HG03060 (cell line): Measurements from ENCODE around the gene CREB1.
"Not testable (repeated sequence)": the region's sequence is repeated elsewhere in the genome, so short reads cannot be mapped to it uniquely, and the experiment has no call there.

ENCODE experiments used
- ATAC-seq: cut with Tn5 transposase; IDR thresholded peaks from one replicate; pipeline ENCODE4 v1.9.1; 2021; ENCODE audit warnings: low read depth, moderate number of reproducible peaks; ENCODE audit not compliant: unreplicated experiment

The CREB1 gene

DNA sequence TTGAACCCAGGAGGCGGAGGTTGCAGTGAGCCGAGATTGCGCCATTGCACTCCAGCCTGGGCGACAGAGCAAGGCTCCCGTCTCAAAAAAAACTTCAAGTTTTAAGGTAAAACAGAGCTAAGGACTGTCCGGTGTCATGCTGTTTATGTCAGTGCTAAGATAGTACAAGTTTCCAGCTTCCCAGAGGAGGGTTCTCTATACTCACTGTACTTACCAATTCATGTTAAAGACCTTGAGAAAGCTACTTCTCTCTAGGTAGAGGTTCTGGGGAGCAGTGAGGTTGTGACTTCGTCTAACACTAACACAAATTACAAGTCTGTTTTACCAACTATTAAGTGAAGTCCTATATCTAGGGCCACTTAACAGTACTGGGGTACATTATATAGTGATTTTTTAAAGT is 76.6 kb downstream of the CREB1 start:
- ATAC-seq: no peak

- ATAC-seq: no peak
These were observed 77.1 kb downstream of the CREB1 start for GRCh38 chr2:207606829-207607228.

DNA sequence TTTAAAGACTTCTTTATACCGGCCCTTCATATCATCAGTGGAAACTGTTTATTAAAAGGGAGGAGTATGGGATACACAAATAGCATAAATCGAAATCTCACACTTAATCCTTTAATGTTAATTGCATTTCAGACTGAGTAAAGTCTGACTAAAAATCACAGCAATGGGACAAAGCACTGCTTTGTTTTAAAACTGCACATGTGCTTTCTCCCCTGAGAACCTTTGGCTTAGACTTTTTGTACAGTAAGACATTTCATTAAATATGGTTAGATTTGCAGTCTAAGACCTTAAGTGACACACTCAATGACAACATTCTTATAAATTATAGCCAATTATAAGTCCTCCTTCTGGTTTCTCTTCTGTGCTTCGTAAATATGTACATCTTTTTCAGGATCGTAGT is 83.0 kb downstream of the CREB1 start:
- no peak for ATAC-seq

DNA sequence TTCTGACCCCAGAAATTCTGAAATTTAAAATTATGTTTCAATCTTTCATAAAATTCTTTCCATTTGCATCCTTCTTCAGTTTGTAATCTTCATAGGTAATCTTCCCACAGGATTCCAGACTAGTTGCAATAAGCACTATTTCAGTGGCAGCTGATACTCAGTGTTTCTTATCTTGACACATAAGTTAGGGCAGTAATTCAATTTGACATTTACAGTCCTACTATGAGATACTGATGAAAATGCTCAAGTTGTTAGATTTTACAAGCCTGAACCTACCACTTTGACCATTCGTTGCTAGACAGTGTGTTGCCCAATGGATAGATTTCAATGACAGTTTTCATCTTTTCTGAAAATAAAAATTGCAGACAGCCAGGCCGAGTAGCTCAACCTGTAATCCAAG is 85.1 kb downstream of the CREB1 start:
- no peak for ATAC-seq

- no peak for ATAC-seq
These were observed 86.4 kb downstream of the CREB1 start for GRCh38 chr2:207616185-207616584.

GRCh38 chr2:207617011-207617671 is 87.4 kb downstream of the CREB1 start:
- ATAC-seq: no peak

DNA sequence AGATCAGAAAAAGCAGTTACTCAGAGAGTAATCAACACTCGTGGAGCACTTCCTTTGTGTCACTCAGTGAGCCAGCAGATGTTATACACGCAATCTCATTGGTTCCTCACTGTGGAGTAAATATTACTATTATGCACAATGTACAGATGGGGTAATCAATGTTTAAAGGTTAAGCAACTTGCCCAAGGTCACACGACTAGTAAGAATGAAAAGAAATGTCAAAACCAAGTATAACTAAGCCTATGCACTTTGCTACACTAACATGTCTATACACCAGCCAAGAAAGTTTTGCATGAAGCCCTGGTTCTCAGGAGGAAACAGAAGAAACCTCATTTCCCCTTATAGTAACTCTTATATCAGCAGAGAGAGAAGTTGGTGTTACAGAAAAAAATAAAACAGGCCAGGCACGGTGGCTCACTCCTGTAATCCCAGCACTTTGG is 90.0 kb downstream of the CREB1 start:
- no peak for ATAC-seq

GRCh38 chr2:207621501-207622039 is 91.8 kb downstream of the CREB1 start:
- no peak for ATAC-seq

- ATAC-seq: peak; percentile 12
These were observed 94.6 kb downstream of the CREB1 start for GRCh38 chr2:207624185-207625013.

- peak; percentile 48 for ATAC-seq
These were observed 95.5 kb downstream of the CREB1 start, which contains the start of gene METTL21A for GRCh38 chr2:207625014-207625907. METTL21A (minus strand) TSS chr2:207625394; CDS start chr2:207624375, 1,019 bp downstream.

- ATAC-seq: no peak
These were observed 99.8 kb downstream of the CREB1 start for GRCh38 chr2:207629553-207629952.

- no peak for ATAC-seq
These were observed 100.7 kb downstream of the CREB1 start for GRCh38 chr2:207630491-207630890.

- ATAC-seq: no peak
These were observed 103.1 kb downstream of the CREB1 start for GRCh38 chr2:207632575-207633493.

DNA sequence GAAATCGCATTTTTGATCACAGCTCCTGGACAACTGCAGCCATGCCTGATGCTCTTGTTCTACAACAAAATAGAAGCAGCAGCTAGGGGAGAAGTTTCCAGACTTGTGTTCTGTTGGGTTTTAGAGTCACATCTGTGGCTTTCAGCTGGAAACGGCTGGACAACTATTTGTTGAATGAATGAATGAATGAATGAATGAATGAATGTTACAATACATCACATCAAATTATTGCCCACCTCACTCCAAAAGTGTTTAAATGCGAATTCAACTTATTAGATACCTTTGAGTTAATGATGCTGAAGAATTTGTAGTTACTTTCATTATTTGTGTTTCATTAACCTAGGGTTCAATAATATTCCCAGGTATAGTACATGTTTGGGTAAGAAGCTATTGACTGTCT is 103.9 kb downstream of the CREB1 start:
- ATAC-seq: no peak

DNA sequence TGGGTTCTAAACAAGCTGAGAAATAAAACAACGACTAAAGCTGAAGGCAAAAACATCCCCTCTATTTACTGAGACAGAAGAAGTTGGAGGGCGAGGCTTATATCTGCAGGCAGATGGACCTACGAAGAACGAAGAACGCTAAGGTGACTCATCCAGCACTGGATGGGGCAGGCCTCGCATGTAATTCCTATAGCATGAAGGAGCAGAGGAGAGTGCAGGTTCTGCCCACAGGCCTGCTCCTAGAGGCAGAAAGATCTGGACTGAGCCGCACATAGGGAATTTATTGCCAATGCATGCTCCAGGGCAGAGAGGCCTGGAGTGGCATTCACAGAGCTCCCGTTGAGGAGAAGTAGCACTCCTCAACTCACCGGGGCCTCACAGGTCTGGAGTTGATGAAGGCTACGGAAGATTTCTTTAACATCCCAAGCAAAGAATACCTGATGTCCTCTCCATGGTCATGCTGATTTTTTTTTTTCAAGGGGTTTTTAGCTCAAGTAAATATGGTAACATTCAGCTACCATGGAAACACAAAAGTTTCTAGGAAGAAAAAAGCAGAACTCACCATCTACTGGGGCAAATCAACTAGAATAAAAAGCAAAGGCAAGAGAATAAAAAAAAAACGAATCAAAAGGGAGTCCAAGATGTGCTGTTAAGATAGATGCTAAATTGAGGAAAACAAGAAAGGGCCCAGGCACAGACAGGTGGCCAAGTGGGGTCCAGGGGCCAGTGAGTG is 105.9 kb downstream of the CREB1 start:
- ATAC-seq: no peak

DNA sequence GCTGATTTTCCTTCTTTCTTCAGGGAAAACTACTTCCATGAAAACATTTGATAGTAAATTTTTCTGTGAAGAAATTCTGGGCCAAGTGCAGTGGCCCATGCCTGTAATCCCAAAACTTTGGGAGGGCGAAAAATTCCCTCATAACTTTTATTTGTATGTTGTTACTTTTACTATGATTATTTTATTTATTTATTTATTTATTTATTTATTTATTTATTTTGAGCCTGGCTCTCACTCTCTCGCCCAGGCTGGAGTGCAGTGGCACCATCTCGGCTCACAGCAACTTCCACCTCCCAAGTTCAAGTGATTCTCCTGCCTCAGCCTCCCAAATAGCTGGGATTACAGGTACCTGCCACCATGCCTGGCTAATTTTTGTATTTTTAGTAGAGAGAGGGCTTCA is 109.5 kb downstream of the CREB1 start:
- ATAC-seq: not testable (repeated sequence)

DNA sequence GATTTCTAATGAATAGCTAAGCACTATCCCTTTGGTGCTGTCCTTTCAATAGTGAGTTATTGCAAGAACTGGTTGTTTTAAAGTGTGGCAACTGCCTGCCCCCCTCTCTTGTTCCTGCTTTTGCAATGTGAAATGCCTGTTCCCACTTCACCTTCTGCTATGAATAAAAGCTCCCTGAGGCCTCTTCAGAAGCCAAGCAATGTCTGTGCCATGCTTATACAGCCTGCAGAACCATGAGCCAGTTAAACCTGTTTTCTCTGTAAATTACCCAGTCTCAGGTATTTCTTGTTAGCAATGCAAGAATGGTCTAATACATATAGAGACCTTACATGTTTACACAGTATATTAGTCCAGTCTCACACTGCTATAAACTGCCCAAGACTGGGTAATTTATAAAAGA is 110.4 kb downstream of the CREB1 start:
- ATAC-seq: no peak

GRCh38 chr2:207640661-207641060 is 110.9 kb downstream of the CREB1 start:
- ATAC-seq: no peak

DNA sequence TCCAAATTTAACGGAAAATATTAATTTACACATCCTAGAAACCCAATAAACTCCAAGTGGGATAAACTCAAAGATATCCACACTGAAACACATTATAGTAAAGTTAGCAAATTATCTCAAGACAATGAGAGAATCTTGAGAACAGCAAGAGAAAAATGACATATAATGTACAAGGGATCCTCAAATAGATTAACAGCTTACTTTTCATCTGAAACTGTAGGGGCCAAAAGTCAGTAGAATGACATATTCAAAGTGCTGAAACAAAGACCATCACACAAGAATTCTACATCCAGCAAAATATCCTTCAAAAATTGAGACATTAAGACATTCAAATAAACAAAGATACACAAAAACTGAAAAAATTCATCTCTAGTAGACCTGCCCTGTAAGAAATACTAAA is 114.1 kb downstream of the CREB1 start:
- ATAC-seq: no peak
